HEK293T (cell line): ENCODE results near the gene SEMA4C.

Source experiments
- ARNT ChIP-seq: fragments of 450-650 bp; IDR thresholded peaks from 2 replicates; pipeline ENCODE4 v1.6.1; 2017; ENCODE audit warnings: mild to moderate bottlenecking
- BHLHE40 ChIP-seq: fragments of 450-650 bp; IDR thresholded peaks from 2 replicates; pipeline ENCODE4 v1.6.1; 2016; ENCODE audit warnings: mild to moderate bottlenecking, moderate library complexity, borderline replicate concordance
- CTBP1 ChIP-seq: fragments of 450-650 bp; IDR thresholded peaks from 2 replicates; pipeline ENCODE4 v1.6.1; 2016; ENCODE audit warnings: borderline replicate concordance
- FOXA1 ChIP-seq: fragments of 450-650 bp; IDR thresholded peaks from 2 replicates; pipeline ENCODE4 v1.6.1; 2016; ENCODE audit warnings: mild to moderate bottlenecking
- FOXM1 ChIP-seq: fragments of 450-650 bp; IDR thresholded peaks from 2 replicates; pipeline ENCODE4 v1.6.1; 2017; ENCODE audit warnings: mild to moderate bottlenecking, borderline replicate concordance
- HDGF ChIP-seq: fragments of 450-650 bp; IDR thresholded peaks from 2 replicates; pipeline ENCODE4 v1.6.1; 2017; ENCODE audit warnings: antibody characterized with exemption, borderline replicate concordance
- LEF1 ChIP-seq: fragments of 450-650 bp; IDR thresholded peaks from 2 replicates; pipeline ENCODE4 v1.6.1; 2017; ENCODE audit warnings: mild to moderate bottlenecking, borderline replicate concordance
- SP1 ChIP-seq: fragments of 450-650 bp; IDR thresholded peaks from 2 replicates; pipeline ENCODE4 v1.6.1; 2017
- SUZ12 ChIP-seq: fragments of 450-650 bp; IDR thresholded peaks from 2 replicates; pipeline ENCODE4 v1.6.1; 2016; ENCODE audit warnings: mild to moderate bottlenecking
- TARDBP ChIP-seq: fragments of 450-650 bp; IDR thresholded peaks from 2 replicates; pipeline ENCODE4 v1.6.1; 2016

DNA sequence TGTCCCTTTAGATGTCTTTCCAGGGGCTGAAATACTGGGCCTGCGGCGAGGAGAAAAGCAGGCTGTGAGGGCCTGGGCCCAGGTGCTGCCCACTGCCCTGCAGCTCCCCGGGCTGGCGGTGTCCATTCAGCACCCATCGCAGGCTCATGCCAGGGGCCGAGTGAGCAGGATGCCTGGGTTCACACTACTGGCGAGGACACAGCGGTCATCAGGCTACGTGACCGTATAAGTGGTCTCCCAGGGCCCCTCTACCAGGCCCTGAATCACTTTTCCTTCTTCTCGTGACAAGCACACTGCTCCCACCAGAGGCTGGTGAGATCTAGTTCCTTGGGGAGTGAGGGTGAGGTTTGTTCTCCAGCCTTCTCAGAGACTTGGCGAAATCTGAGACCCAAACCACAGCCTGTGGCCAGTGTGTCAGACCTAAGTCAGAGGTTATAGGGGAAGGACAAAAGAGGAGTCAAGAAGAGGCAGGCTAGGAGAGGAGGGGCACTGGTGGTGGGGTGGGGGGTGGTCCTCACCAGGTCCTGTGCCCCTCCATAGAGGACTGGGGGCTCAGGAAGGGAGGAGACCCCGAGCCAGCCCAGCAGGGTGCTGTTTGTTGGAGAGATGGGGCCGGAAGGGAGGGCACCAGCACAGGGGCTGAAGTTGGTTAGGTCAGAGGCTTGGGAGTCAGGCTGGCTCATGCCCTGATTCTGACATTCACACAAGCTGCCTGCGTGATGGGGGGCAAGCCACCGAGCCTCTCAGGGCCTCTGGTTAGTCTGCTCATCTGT, 6.6 kb upstream of the SEMA4C start:
- TF ChIP-seq FOXM1 (no peak), BHLHE40 (no peak), FOXA1 (no peak), SP1 (no peak), LEF1 (no peak), CTBP1 (no peak), HDGF (no peak), ARNT (no peak), TARDBP (no peak), SUZ12 (no peak)
